Bone marrow (tissue), 2 donors: Measurements from ENCODE around the gene TLE4.
A peak's percentile ranks its signal among the peaks of the same experiment; 100 is the strongest.

Source experiments
- DNase-seq, 2 donors: peaks; one replicate each; lab custom pipeline; 2025; lab: John Stamatoyannopoulos, UW

Gene TLE4

GRCh38 chr9:79691496-79691895, 119.7 kb downstream of the TLE4 start:
- DNase-seq, result no peak

GRCh38 chr9:79692857-79693571, 121.2 kb downstream of the TLE4 start:
- DNase-seq, result no peak

GRCh38 chr9:79693750-79694149, 122.0 kb downstream of the TLE4 start:
- no peak for DNase-seq

- no peak for DNase-seq
Observed at GRCh38 chr9:79694208-79694607, 122.4 kb downstream of the TLE4 start.

GRCh38 chr9:79694676-79695400, 123.1 kb downstream of the TLE4 start:
- DNase-seq, result no peak

GRCh38 chr9:79695531-79696175, 123.9 kb downstream of the TLE4 start:
- no peak for DNase-seq

- peak in 1 of 2 donors; percentile 14 for DNase-seq
Observed at GRCh38 chr9:79698967-79699366, 127.2 kb downstream of the TLE4 start.

- DNase-seq, result no peak
Observed at GRCh38 chr9:79699479-79699878, 127.7 kb downstream of the TLE4 start.

GRCh38 chr9:79700607-79701360, 129.0 kb downstream of the TLE4 start:
- no peak for DNase-seq

- DNase-seq, result peak; percentile 7 to 66
Observed at GRCh38 chr9:79701651-79702050, 129.9 kb downstream of the TLE4 start.

GRCh38 chr9:79705704-79706103, 133.9 kb downstream of the TLE4 start:
- DNase-seq, result no peak

GRCh38 chr9:79706512-79706911, 134.7 kb downstream of the TLE4 start:
- DNase-seq, result no peak

- DNase-seq, result no peak
Observed at GRCh38 chr9:79707589-79707988, 135.8 kb downstream of the TLE4 start.

GRCh38 chr9:79708541-79708940, 136.8 kb downstream of the TLE4 start:
- DNase-seq, result no peak

GRCh38 chr9:79709743-79710674, 138.2 kb downstream of the TLE4 start:
- DNase-seq, result no peak

- peak in 1 of 2 donors; percentile 29 for DNase-seq
Observed at GRCh38 chr9:79711874-79712273, 140.1 kb downstream of the TLE4 start.

GRCh38 chr9:79719021-79719420, 147.3 kb downstream of the TLE4 start:
- no peak for DNase-seq

- DNase-seq, result no peak
Observed at GRCh38 chr9:79719989-79720388, 148.2 kb downstream of the TLE4 start.

- no peak for DNase-seq
Observed at GRCh38 chr9:79731171-79731890, 159.6 kb downstream of the TLE4 start.

- no peak for DNase-seq
Observed at GRCh38 chr9:79735023-79735779, 163.4 kb downstream of the TLE4 start.
